ENCODE measurements around the gene COL8A1. TPM values are rescaled to one million over a fixed set of nuclear protein-coding genes. Genes with fewer than 3 reads are reported as not detected.

The COL8A1 gene
- total and polyA plus RNA-seq, 9 of the 15 experiments (the other 6 are each of a cell fraction or from before 2014, with no cell fraction given), result 0.07 TPM; not detected in 8

DNA sequence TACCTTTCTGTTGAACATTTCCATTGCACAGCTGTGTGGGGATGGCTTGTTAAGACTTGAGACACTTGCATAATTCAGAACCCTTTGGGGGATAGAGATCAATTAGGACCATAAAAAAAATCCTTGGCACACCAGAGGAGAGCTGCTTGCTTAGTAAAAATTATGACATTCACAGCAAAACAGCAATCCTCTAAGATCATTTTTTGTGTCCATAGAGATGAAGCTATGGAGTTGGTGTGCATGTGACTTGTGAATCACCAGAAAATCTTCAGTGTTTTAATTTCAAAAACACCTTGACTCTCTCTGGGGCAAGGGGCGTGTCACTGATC, 7.7 kb downstream of the COL8A1 start:
- no peak for FAIRE-seq
- CTCF ChIA-PET (ENCODE audit: low intra/inter-chr PET ratio), result interaction anchor here (0.7 to 1.2 kb wide), 4 partner anchors 107 to 268 kb away, joined by 3 to 5 read pairs (median 4); no protein-coding TSS in a partner anchor
- no peak overlapping the region for H2AFZ ChIP-seq (ENCODE audit: low read depth, low read length)
- no peaks in the 10 kb centered on the region for H4K20me1 ChIP-seq (replicated peaks; ENCODE audit: control insufficient read depth, insufficient read depth, low read length)
- H3K27me3 ChIP-seq (ENCODE audit: control insufficient read depth in 2 of 2, insufficient read depth in 2 of 2, low read length in 2 of 2), result no peaks in the 10 kb centered on the region
- H3K4me2 ChIP-seq (ENCODE audit: insufficient read depth, low read length), result no peak overlapping the region
- DNase-seq (ENCODE audit: extremely low read depth in 1 of 4, low spot score in 3 of 4), result no peak
- no peaks in the 10 kb centered on the region for H3K9me1 ChIP-seq (ENCODE audit: control insufficient read depth, insufficient read depth, low read length)
- H3K79me2 ChIP-seq (ENCODE audit: control insufficient read depth, insufficient read depth, low read length), result no peaks in the 10 kb centered on the region
- POLR2A ChIA-PET, result no interaction called here
- H3K9me3 ChIP-seq (replicated peaks; ENCODE audit: control insufficient read depth, insufficient read depth, low read depth, low read length), result no peaks in the 10 kb centered on the region
- 0% methylated on average over 1 of the region's 1 CpG for WGBS (ENCODE audit: insufficient coverage, low coverage, missing lambda C conversion rate)
- H3K9ac ChIP-seq (ENCODE audit: insufficient read depth in 1 of 2, low read depth in 2 of 2, low read length in 2 of 2), result no peak overlapping the region
- intact Hi-C loops (cut with micrococcal nuclease) (loop anchor here (5.0 kb wide), 1 partner anchor 161 kb away; no protein-coding TSS in a partner anchor), in situ Hi-C loops (cut with MboI) (no loop called here)
- ATAC-seq, result no peak
- H3K4me1 ChIP-seq (replicated peaks in 1 of 2; ENCODE audit: control insufficient read depth in 2 of 2, insufficient read depth in 2 of 2, low read length in 2 of 2), result no peaks in the 10 kb centered on the region
- H3K27ac ChIP-seq (ENCODE audit: extremely low read depth, low read depth, low read length), result no peak overlapping the region
- no peak overlapping the region for H3K4me3 ChIP-seq
- no TSS peak for BruUV-seq (replicated peaks)
- H3K36me3 ChIP-seq (ENCODE audit: control insufficient read depth, insufficient read depth, low read length), result no peaks in the 10 kb centered on the region
- TF ChIP-seq ESRRA (IDR thresholded peaks at IDR 0.05; ENCODE audit: borderline replicate concordance, low read depth) (no peak), ELF2 (CRISPR knock-in tag; IDR thresholded peaks at IDR 0.05) (no peak), GTF2F1 (IDR thresholded peaks at IDR 0.05; ENCODE audit: low read depth, low read length) (no peak), ZFPM2 (CRISPR knock-in tag; IDR thresholded peaks at IDR 0.05) (no peak), ZNF143 (CRISPR knock-in tag; IDR thresholded peaks at IDR 0.05) (no peak), POLR2B (IDR thresholded peaks at IDR 0.05; ENCODE audit: low read depth, partially characterized antibody) (no peak)
- TF ChIP-seq, protein P1, sequence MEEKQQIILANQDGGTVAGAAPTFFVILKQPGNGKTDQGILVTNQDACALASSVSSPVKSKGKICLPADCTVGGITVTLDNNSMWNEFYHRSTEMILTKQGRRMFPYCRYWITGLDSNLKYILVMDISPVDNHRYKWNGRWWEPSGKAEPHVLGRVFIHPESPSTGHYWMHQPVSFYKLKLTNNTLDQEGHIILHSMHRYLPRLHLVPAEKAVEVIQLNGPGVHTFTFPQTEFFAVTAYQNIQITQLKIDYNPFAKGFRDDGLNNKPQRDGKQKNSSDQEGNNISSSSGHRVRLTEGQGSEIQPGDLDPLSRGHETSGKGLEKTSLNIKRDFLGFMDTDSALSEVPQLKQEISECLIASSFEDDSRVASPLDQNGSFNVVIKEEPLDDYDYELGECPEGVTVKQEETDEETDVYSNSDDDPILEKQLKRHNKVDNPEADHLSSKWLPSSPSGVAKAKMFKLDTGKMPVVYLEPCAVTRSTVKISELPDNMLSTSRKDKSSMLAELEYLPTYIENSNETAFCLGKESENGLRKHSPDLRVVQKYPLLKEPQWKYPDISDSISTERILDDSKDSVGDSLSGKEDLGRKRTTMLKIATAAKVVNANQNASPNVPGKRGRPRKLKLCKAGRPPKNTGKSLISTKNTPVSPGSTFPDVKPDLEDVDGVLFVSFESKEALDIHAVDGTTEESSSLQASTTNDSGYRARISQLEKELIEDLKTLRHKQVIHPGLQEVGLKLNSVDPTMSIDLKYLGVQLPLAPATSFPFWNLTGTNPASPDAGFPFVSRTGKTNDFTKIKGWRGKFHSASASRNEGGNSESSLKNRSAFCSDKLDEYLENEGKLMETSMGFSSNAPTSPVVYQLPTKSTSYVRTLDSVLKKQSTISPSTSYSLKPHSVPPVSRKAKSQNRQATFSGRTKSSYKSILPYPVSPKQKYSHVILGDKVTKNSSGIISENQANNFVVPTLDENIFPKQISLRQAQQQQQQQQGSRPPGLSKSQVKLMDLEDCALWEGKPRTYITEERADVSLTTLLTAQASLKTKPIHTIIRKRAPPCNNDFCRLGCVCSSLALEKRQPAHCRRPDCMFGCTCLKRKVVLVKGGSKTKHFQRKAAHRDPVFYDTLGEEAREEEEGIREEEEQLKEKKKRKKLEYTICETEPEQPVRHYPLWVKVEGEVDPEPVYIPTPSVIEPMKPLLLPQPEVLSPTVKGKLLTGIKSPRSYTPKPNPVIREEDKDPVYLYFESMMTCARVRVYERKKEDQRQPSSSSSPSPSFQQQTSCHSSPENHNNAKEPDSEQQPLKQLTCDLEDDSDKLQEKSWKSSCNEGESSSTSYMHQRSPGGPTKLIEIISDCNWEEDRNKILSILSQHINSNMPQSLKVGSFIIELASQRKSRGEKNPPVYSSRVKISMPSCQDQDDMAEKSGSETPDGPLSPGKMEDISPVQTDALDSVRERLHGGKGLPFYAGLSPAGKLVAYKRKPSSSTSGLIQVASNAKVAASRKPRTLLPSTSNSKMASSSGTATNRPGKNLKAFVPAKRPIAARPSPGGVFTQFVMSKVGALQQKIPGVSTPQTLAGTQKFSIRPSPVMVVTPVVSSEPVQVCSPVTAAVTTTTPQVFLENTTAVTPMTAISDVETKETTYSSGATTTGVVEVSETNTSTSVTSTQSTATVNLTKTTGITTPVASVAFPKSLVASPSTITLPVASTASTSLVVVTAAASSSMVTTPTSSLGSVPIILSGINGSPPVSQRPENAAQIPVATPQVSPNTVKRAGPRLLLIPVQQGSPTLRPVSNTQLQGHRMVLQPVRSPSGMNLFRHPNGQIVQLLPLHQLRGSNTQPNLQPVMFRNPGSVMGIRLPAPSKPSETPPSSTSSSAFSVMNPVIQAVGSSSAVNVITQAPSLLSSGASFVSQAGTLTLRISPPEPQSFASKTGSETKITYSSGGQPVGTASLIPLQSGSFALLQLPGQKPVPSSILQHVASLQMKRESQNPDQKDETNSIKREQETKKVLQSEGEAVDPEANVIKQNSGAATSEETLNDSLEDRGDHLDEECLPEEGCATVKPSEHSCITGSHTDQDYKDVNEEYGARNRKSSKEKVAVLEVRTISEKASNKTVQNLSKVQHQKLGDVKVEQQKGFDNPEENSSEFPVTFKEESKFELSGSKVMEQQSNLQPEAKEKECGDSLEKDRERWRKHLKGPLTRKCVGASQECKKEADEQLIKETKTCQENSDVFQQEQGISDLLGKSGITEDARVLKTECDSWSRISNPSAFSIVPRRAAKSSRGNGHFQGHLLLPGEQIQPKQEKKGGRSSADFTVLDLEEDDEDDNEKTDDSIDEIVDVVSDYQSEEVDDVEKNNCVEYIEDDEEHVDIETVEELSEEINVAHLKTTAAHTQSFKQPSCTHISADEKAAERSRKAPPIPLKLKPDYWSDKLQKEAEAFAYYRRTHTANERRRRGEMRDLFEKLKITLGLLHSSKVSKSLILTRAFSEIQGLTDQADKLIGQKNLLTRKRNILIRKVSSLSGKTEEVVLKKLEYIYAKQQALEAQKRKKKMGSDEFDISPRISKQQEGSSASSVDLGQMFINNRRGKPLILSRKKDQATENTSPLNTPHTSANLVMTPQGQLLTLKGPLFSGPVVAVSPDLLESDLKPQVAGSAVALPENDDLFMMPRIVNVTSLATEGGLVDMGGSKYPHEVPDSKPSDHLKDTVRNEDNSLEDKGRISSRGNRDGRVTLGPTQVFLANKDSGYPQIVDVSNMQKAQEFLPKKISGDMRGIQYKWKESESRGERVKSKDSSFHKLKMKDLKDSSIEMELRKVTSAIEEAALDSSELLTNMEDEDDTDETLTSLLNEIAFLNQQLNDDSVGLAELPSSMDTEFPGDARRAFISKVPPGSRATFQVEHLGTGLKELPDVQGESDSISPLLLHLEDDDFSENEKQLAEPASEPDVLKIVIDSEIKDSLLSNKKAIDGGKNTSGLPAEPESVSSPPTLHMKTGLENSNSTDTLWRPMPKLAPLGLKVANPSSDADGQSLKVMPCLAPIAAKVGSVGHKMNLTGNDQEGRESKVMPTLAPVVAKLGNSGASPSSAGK (IDR thresholded peaks at IDR 0.05), result no peak
- TF ChIP-seq, protein P2, sequence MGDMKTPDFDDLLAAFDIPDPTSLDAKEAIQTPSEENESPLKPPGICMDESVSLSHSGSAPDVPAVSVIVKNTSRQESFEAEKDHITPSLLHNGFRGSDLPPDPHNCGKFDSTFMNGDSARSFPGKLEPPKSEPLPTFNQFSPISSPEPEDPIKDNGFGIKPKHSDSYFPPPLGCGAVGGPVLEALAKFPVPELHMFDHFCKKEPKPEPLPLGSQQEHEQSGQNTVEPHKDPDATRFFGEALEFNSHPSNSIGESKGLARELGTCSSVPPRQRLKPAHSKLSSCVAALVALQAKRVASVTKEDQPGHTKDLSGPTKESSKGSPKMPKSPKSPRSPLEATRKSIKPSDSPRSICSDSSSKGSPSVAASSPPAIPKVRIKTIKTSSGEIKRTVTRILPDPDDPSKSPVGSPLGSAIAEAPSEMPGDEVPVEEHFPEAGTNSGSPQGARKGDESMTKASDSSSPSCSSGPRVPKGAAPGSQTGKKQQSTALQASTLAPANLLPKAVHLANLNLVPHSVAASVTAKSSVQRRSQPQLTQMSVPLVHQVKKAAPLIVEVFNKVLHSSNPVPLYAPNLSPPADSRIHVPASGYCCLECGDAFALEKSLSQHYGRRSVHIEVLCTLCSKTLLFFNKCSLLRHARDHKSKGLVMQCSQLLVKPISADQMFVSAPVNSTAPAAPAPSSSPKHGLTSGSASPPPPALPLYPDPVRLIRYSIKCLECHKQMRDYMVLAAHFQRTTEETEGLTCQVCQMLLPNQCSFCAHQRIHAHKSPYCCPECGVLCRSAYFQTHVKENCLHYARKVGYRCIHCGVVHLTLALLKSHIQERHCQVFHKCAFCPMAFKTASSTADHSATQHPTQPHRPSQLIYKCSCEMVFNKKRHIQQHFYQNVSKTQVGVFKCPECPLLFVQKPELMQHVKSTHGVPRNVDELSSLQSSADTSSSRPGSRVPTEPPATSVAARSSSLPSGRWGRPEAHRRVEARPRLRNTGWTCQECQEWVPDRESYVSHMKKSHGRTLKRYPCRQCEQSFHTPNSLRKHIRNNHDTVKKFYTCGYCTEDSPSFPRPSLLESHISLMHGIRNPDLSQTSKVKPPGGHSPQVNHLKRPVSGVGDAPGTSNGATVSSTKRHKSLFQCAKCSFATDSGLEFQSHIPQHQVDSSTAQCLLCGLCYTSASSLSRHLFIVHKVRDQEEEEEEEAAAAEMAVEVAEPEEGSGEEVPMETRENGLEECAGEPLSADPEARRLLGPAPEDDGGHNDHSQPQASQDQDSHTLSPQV (IDR thresholded peaks at IDR 0.05), result no peak
